GM19468 (cell line): ENCODE measurements around the gene KIFAP3.
"Not testable (repeated sequence)": the region's sequence is repeated elsewhere in the genome, so short reads cannot be mapped to it uniquely, and the experiment has no call there.

ENCODE experiments used
- ATAC-seq: cut with Tn5 transposase; IDR thresholded peaks from one replicate; pipeline ENCODE4 v1.9.1; 2021; ENCODE audit warnings: mild to moderate bottlenecking, moderate library complexity, moderate number of reproducible peaks; ENCODE audit not compliant: unreplicated experiment; ENCODE audit errors: extremely low read depth

The KIFAP3 gene

GRCh38 chr1:170074250-170075157, at the start of gene KIFAP3:
Gene KIFAP3, minus strand, starts transcription at chr1:170074695. Its CDS starts 228 bp downstream, at chr1:170074467.
- ATAC-seq: peak; percentile 99

- no peak for ATAC-seq
Measured at GRCh38 chr1:170122366-170122765, 47.9 kb upstream of the KIFAP3 start.

- no peak for ATAC-seq
Measured at GRCh38 chr1:170114906-170115305, 40.4 kb upstream of the KIFAP3 start.

GRCh38 chr1:170113140-170113539, 38.6 kb upstream of the KIFAP3 start:
- not testable (repeated sequence) for ATAC-seq

GRCh38 chr1:170097449-170097948, 23.0 kb upstream of the KIFAP3 start:
- ATAC-seq: no peak

- ATAC-seq: no peak
Measured at GRCh38 chr1:170096806-170097340, 22.4 kb upstream of the KIFAP3 start.

- ATAC-seq: no peak
Measured at GRCh38 chr1:170095976-170096748, 21.7 kb upstream of the KIFAP3 start.

GRCh38 chr1:170094697-170095616, 20.5 kb upstream of the KIFAP3 start:
- ATAC-seq: not testable (repeated sequence)

- no peak for ATAC-seq
Measured at GRCh38 chr1:170086399-170087032, 12.0 kb upstream of the KIFAP3 start.

- ATAC-seq: no peak
Measured at GRCh38 chr1:170085091-170085490, 10.6 kb upstream of the KIFAP3 start.

GRCh38 chr1:170078610-170079189, 4.2 kb upstream of the KIFAP3 start:
- no peak for ATAC-seq

GRCh38 chr1:170077926-170078325, 3.4 kb upstream of the KIFAP3 start:
- no peak for ATAC-seq

GRCh38 chr1:170076952-170077351, 2.5 kb upstream of the KIFAP3 start:
- not testable (repeated sequence) for ATAC-seq

- no peak for ATAC-seq
Measured at GRCh38 chr1:170076199-170076598, 1.7 kb upstream of the KIFAP3 start.

GRCh38 chr1:170075186-170075585, 691 bp upstream of the KIFAP3 start:
- no peak for ATAC-seq

- no peak for ATAC-seq
Measured at GRCh38 chr1:170073893-170074249, 624 bp downstream of the KIFAP3 start.

- ATAC-seq: no peak
Measured at GRCh38 chr1:170071378-170071777, 3.1 kb downstream of the KIFAP3 start.

- ATAC-seq: no peak
Measured at GRCh38 chr1:170068923-170069322, 5.6 kb downstream of the KIFAP3 start.

GRCh38 chr1:170067253-170067819, 7.2 kb downstream of the KIFAP3 start:
- ATAC-seq: peak; percentile 35
